CD14-positive monocyte (primary cell): ENCODE results near the gene TUBB1. TPM values are rescaled to one million over a fixed set of nuclear protein-coding genes. Genes with fewer than 3 reads are reported as not detected.
A peak's percentile ranks its signal among the peaks of the same experiment; 100 is the strongest.

Source experiments
- DNase-seq, 3 donors: peaks; one replicate each; pipeline ENCODE4 v3.0.0-alpha.2; 2011 to 2022
- H2AFZ ChIP-seq: 2 replicates; pipeline ENCODE4 v1.6.0; 2012; ENCODE audit warnings: mild to moderate bottlenecking, low read depth, low read length, inconsistent platforms; ENCODE audit not compliant: insufficient read depth, poor library complexity, severe bottlenecking
- H3K27ac ChIP-seq, 2 donors: 1 replicate in 1 of 2; 2 replicates in 1 of 2; pipeline ENCODE4 v1.5.1; 2012 to 2013; ENCODE audit warnings: low read length in 2 of 2, control low read depth in 1 of 2, inconsistent platforms in 1 of 2, low read depth in 1 of 2, mild to moderate bottlenecking in 1 of 2
- H3K27me3 ChIP-seq, 2 donors: one replicate each; pipeline versions ENCODE4 v1.6.0 to v1.6.1; 2011 to 2013; ENCODE audit warnings: low read length in 2 of 2; ENCODE audit not compliant: control insufficient read depth in 2 of 2, insufficient read depth in 2 of 2
- H3K36me3 ChIP-seq, 2 donors: replicated peaks in 1 of 2; 1 replicate in 1 of 2; 2 replicates in 1 of 2; pipeline versions ENCODE4 v1.5.1 to v1.6.1; 2012 to 2013; ENCODE audit warnings: low read length in 2 of 2, control low read depth in 1 of 2, inconsistent platforms in 1 of 2, mild to moderate bottlenecking in 1 of 2; ENCODE audit not compliant: insufficient read depth in 2 of 2, control insufficient read depth in 1 of 2
- H3K4me1 ChIP-seq, 2 donors: 1 replicate in 1 of 2; 2 replicates in 1 of 2; pipeline versions ENCODE4 v1.5.1 to v1.6.1; 2012 to 2013; ENCODE audit warnings: low read length in 2 of 2, control low read depth in 1 of 2, inconsistent platforms in 1 of 2, mild to moderate bottlenecking in 1 of 2, moderate library complexity in 1 of 2; ENCODE audit not compliant: insufficient read depth in 2 of 2, control insufficient read depth in 1 of 2
- H3K4me2 ChIP-seq: replicated peaks from 2 replicates; pipeline ENCODE3; 2012; ENCODE audit warnings: low read length, moderate library complexity, mild to moderate bottlenecking; ENCODE audit not compliant: poor library complexity, severe bottlenecking; ENCODE audit errors: extremely low read depth
- H3K4me3 ChIP-seq, 3 experiments: fragments of 200-600 bp in 1 of 3; sonication (generic) in 1 of 3; replicated peaks in 1 of 3; 1 replicate in 2 of 3; 2 replicates in 1 of 3; pipeline ENCODE4 v1.5.1; 2011 to 2013; ENCODE audit warnings: low read length in 3 of 3, mild to moderate bottlenecking in 3 of 3, control low read depth in 2 of 3, low read depth in 2 of 3, inconsistent platforms in 1 of 3, moderate library complexity in 1 of 3
- H3K79me2 ChIP-seq: 2 replicates; pipeline ENCODE4 v1.6.0; 2012; ENCODE audit warnings: mild to moderate bottlenecking, control low read depth, inconsistent platforms, low read length, moderate library complexity; ENCODE audit not compliant: insufficient read depth
- H3K9ac ChIP-seq: 2 replicates; pipeline ENCODE4 v1.6.0; 2017; ENCODE audit warnings: low read length, mild to moderate bottlenecking; ENCODE audit not compliant: insufficient read depth, poor library complexity, severe bottlenecking
- H3K9me3 ChIP-seq, 2 donors: replicated peaks in 1 of 2; 1 replicate in 1 of 2; 2 replicates in 1 of 2; pipeline versions ENCODE4 v1.5.1 to v1.6.1; 2012 to 2013; ENCODE audit warnings: low read length in 2 of 2, control low read depth in 1 of 2; ENCODE audit not compliant: control insufficient read depth in 1 of 2, insufficient read depth in 1 of 2
- H4K20me1 ChIP-seq: 2 replicates; pipeline ENCODE4 v1.6.0; 2012; ENCODE audit warnings: mild to moderate bottlenecking, low read length, control low read depth, moderate library complexity; ENCODE audit not compliant: insufficient read depth
- H3K27ac Mint-ChIP-seq, 7 donors: one replicate each; pipeline ENCODE4 v1.8.0; 2020; ENCODE audit warnings: mild to moderate bottlenecking in 7 of 7, mixed read lengths in 7 of 7, moderate library complexity in 6 of 7, inconsistent platforms in 2 of 7
- H3K27me3 Mint-ChIP-seq, 3 donors: one replicate each; pipeline ENCODE4 v1.8.0; 2021 to 2022; ENCODE audit warnings: low read depth in 3 of 3, mild to moderate bottlenecking in 3 of 3, mixed read lengths in 3 of 3, moderate library complexity in 3 of 3, inconsistent platforms in 1 of 3
- H3K36me3 Mint-ChIP-seq, 2 donors: one replicate each; pipeline ENCODE4 v1.8.0; 2020; ENCODE audit warnings: mixed read lengths in 2 of 2, inconsistent platforms in 1 of 2, mild to moderate bottlenecking in 1 of 2
- H3K4me1 Mint-ChIP-seq: one replicate; pipeline ENCODE4 v1.8.0; 2020; ENCODE audit warnings: mild to moderate bottlenecking, mixed read lengths
- H3K4me3 Mint-ChIP-seq, 2 donors: one replicate each; pipeline ENCODE4 v1.8.0; 2020; ENCODE audit warnings: mild to moderate bottlenecking in 2 of 2, mixed read lengths in 2 of 2, moderate library complexity in 1 of 2
- H3K9me3 Mint-ChIP-seq, 7 donors: one replicate each; pipeline ENCODE4 v1.8.0; 2020 to 2022; ENCODE audit warnings: mixed read lengths in 7 of 7, mild to moderate bottlenecking in 6 of 7, moderate library complexity in 6 of 7, inconsistent platforms in 2 of 7
- CTCF ChIP-seq: fragments of 200-600 bp; IDR thresholded peaks from one replicate; pipeline ENCODE4 v1.8.0; 2022; ENCODE audit warnings: antibody characterized with exemption, mild to moderate bottlenecking
- WGBS: methylation state at CpG from one replicate; pipeline ENCODE4 v1.1.5; 2013; ENCODE audit warnings: missing lambda C conversion rate; ENCODE audit not compliant: insufficient coverage; 5-methylcytosine and 5-hydroxymethylcytosine counted together
- intact Hi-C, 2 donors: fragments of 100-400 bp; cut with micrococcal nuclease; formaldehyde crosslinking; loops; one replicate each; pipeline versions ENCODE4 v1.15.0 to v1.15.1; 2023
- polyA plus RNA-seq, 3 donors: library from polyadenylated mRNA; depleted of rRNA in 1 of 3; unstranded in 2 of 3; stranded (reverse) in 1 of 3; fragments of 300-500 nt in 2 of 3; fragments of >200 nt in 1 of 3; fragmentation: Illumina TruSeq in 2 of 3; gene quantifications; 1 replicate in 2 of 3; 2 replicates in 1 of 3; pipeline ENCODE4 v1.2.3, GENCODE V29; 2012 to 2021

Gene TUBB1
- polyA plus RNA-seq, 3 donors = 0.09 to 3.1 (median 2.4) TPM

GRCh38 chr20:59023616-59024015 lies 4.4 kb downstream of the TUBB1 start:
- Mint-ChIP-seq H3K4me3 (no peak overlapping the region), H3K9me3 (no peaks in the 10 kb centered on the region), H3K36me3 (peaks cover 74 to 85% of the 10 kb centered on the region in 2 donors), H3K4me1 (peaks cover 23% of the 10 kb centered on the region), H3K27ac (peak overlapping the region in 3 of 7 donors; percentile 32 to 44 (median 40)), H3K27me3 (peaks cover 0 to 2% (median 0%) of the 10 kb centered on the region in 3 donors)
- H3K9ac ChIP-seq = no peak overlapping the region
- TF ChIP-seq CTCF = no peak
- peaks cover 0 to 2% of the 10 kb centered on the region in 2 donors for H3K4me1 ChIP-seq
- no peaks in the 10 kb centered on the region for H3K9me3 ChIP-seq
- peaks cover 55 to 73% of the 10 kb centered on the region in 2 donors for H3K36me3 ChIP-seq
- no peak for DNase-seq
- peaks cover 48% of the 10 kb centered on the region for H3K79me2 ChIP-seq
- 96% methylated on average over 13 of the region's 13 CpGs for WGBS
- H4K20me1 ChIP-seq = peaks cover 80% of the 10 kb centered on the region
- H3K4me2 ChIP-seq = no peak overlapping the region
- no peak overlapping the region for H2AFZ ChIP-seq
- H3K27me3 ChIP-seq = no peaks in the 10 kb centered on the region
- no peak overlapping the region for H3K27ac ChIP-seq
- no peak overlapping the region for H3K4me3 ChIP-seq
- intact Hi-C loops = no loop called here

GRCh38 chr20:59024111-59024530 lies 4.9 kb downstream of the TUBB1 start:
- Histone ChIP-seq H2AFZ (no peak overlapping the region), H3K4me2 (no peak overlapping the region), H3K27me3 (no peaks in the 10 kb centered on the region), H3K27ac (no peak overlapping the region), H4K20me1 (peaks cover 80% of the 10 kb centered on the region), H3K36me3 (peaks cover 60 to 77% of the 10 kb centered on the region in 2 donors), H3K9me3 (no peaks in the 10 kb centered on the region), H3K4me1 (peaks cover 5 to 7% of the 10 kb centered on the region in 2 donors), H3K4me3 (no peak overlapping the region), H3K9ac (no peak overlapping the region), H3K79me2 (peaks cover 53% of the 10 kb centered on the region)
- no peak overlapping the region for H3K4me3 Mint-ChIP-seq
- DNase-seq = no peak
- peaks cover 76 to 85% of the 10 kb centered on the region in 2 donors for H3K36me3 Mint-ChIP-seq
- no peak for TF ChIP-seq CTCF
- H3K4me1 Mint-ChIP-seq = peaks cover 27% of the 10 kb centered on the region
- H3K9me3 Mint-ChIP-seq = no peaks in the 10 kb centered on the region
- intact Hi-C loops = no loop called here
- WGBS = 95% methylated on average over 24 of the region's 24 CpGs
- H3K27me3 Mint-ChIP-seq = peaks cover 0 to 2% (median 0%) of the 10 kb centered on the region in 3 donors
- H3K27ac Mint-ChIP-seq = peak overlapping the region in 1 of 7 donors; percentile 3
